ENCODE data around the gene MVK.

Gene MVK

GRCh38 chr12:109553483-109553882 is 20.1 kb upstream of the MVK start:
- TF ChIP-seq CTCF (IDR thresholded peaks at IDR 0.05; ENCODE audit: insufficient read depth, low read length, poor library complexity, severe bottlenecking) = no peak
- DNase-seq (ENCODE audit: extremely low read depth, insufficient read length) = no peak
- H3K36me3 ChIP-seq (ENCODE audit: control insufficient read depth, insufficient read depth, low read length) = peaks cover 6% of the 10 kb centered on the region
- H3K27me3 ChIP-seq (replicated peaks; ENCODE audit: control insufficient read depth, insufficient read depth, low read length) = 0 out of 2 replicates have a peak, but pooled peaks cover under 1% of the 10 kb centered on the region
- no peak overlapping the region for H3K4me3 ChIP-seq (replicated peaks; ENCODE audit: low read depth, low read length)

GRCh38 chr12:109553906-109554500 is 19.6 kb upstream of the MVK start:
- no peaks in the 10 kb centered on the region for H3K27me3 ChIP-seq (replicated peaks; ENCODE audit: control insufficient read depth, insufficient read depth, low read length)
- H3K4me3 ChIP-seq (replicated peaks; ENCODE audit: low read depth, low read length) = no peak overlapping the region
- DNase-seq (ENCODE audit: extremely low read depth, insufficient read length) = no peak
- no peak for TF ChIP-seq CTCF (IDR thresholded peaks at IDR 0.05; ENCODE audit: insufficient read depth, low read length, poor library complexity, severe bottlenecking)
- peaks cover 6% of the 10 kb centered on the region for H3K36me3 ChIP-seq (ENCODE audit: control insufficient read depth, insufficient read depth, low read length)

- Histone ChIP-seq H3K4me3 (replicated peaks; ENCODE audit: low read depth, low read length) (no peak overlapping the region), H3K27me3 (replicated peaks; ENCODE audit: control insufficient read depth, insufficient read depth, low read length) (no peaks in the 10 kb centered on the region), H3K36me3 (ENCODE audit: control insufficient read depth, insufficient read depth, low read length) (peaks cover 6% of the 10 kb centered on the region)
- TF ChIP-seq CTCF (IDR thresholded peaks at IDR 0.05; ENCODE audit: insufficient read depth, low read length, poor library complexity, severe bottlenecking) = no peak
- no peak for DNase-seq (ENCODE audit: extremely low read depth, insufficient read length)
Measured at GRCh38 chr12:109554761-109555160, 18.8 kb upstream of the MVK start.

- no peak for TF ChIP-seq CTCF (IDR thresholded peaks at IDR 0.05; ENCODE audit: insufficient read depth, low read length, poor library complexity, severe bottlenecking)
- Histone ChIP-seq H3K27me3 (replicated peaks; ENCODE audit: control insufficient read depth, insufficient read depth, low read length) (no peaks in the 10 kb centered on the region), H3K36me3 (ENCODE audit: control insufficient read depth, insufficient read depth, low read length) (peaks cover 6% of the 10 kb centered on the region), H3K4me3 (replicated peaks; ENCODE audit: low read depth, low read length) (no peak overlapping the region)
- no peak for DNase-seq (ENCODE audit: extremely low read depth, insufficient read length)
Measured at GRCh38 chr12:109555431-109556315, 17.9 kb upstream of the MVK start.

GRCh38 chr12:109557200-109557599 is 16.4 kb upstream of the MVK start:
- Histone ChIP-seq H3K36me3 (ENCODE audit: control insufficient read depth, insufficient read depth, low read length) (peaks cover 10% of the 10 kb centered on the region), H3K4me3 (replicated peaks; ENCODE audit: low read depth, low read length) (no peak overlapping the region), H3K27me3 (replicated peaks; ENCODE audit: control insufficient read depth, insufficient read depth, low read length) (no peaks in the 10 kb centered on the region)
- TF ChIP-seq CTCF (IDR thresholded peaks at IDR 0.05; ENCODE audit: insufficient read depth, low read length, poor library complexity, severe bottlenecking) = no peak
- DNase-seq (ENCODE audit: extremely low read depth, insufficient read length) = no peak
